Measurements from ENCODE around the gene XPO1.

- TF ChIP-seq SMAD4 (CRISPR knock-in tag; IDR thresholded peaks at IDR 0.05) (no peak), SMAD3 (CRISPR knock-in tag; IDR thresholded peaks at IDR 0.05; ENCODE audit: borderline replicate concordance) (no peak), ZBTB21 (CRISPR knock-in tag; IDR thresholded peaks at IDR 0.05; ENCODE audit: borderline replicate concordance) (no peak), ZNF423 (CRISPR knock-in tag; IDR thresholded peaks at IDR 0.05) (no peak), USF1 (CRISPR knock-in tag; IDR thresholded peaks at IDR 0.05) (no peak)
These were observed 88.0 kb downstream of the XPO1 start for GRCh38 chr2:61450144-61450543.
